HG02623 (cell line): ENCODE data around the gene FRYL.
"Not testable (repeated sequence)": the region's sequence is repeated elsewhere in the genome, so short reads cannot be mapped to it uniquely, and the experiment has no call there.

ENCODE experiments used
- ATAC-seq: cut with Tn5 transposase; IDR thresholded peaks from one replicate; pipeline ENCODE4 v1.9.1; 2021; ENCODE audit warnings: moderate library complexity; ENCODE audit not compliant: unreplicated experiment

FRYL gene

DNA sequence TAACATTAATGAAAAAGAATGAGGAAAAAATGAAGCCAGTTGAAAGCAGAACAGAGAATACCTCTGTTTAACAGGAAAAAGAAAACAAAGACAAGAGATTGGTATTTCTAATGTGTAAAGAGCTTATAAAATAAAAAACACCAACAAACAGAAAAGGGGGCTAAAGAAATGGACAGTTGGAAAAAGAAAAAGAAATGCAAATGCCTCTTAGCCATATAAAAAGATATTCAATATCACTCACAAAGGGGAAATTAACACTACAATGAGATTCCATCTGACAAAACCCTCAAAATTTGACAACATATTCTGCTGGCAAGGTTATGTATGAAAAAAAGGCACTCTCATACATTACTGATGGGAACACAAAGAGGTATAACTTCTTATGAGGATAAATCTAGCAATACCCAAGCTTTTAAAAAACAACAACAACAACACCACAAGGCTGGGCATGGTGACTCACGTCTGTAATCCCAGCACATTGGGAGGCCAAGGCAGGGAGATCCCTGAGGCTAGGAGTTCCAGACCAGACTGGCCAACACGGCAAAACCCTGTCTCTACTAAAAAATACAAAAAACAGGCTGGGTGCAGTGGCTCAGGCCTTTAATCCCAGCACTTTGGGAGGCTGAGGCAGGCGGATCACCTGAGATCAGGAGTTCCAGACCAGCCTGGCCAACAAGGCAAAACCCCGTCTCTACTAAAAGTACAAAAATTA is 75.8 kb downstream of the FRYL start:
- ATAC-seq = no peak

DNA sequence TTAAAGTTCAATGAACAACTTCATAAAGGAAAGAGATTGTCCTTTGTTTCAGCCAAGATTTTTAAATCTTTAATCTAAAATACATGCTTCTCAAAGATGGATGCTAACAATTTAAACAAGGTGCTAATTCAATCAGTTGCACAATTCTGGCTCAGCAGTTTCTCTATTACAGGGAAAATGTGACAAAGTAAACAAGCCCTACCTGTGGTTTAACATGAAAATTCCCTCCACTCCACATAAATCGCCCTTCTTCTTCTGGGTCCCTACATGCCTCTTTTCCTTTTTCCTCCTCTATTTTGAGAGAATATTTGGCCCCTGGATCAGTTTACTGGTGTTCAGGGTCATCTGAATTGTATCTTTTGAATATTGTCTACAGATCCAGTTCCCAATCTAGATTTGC is 80.6 kb downstream of the FRYL start:
- no peak for ATAC-seq

DNA sequence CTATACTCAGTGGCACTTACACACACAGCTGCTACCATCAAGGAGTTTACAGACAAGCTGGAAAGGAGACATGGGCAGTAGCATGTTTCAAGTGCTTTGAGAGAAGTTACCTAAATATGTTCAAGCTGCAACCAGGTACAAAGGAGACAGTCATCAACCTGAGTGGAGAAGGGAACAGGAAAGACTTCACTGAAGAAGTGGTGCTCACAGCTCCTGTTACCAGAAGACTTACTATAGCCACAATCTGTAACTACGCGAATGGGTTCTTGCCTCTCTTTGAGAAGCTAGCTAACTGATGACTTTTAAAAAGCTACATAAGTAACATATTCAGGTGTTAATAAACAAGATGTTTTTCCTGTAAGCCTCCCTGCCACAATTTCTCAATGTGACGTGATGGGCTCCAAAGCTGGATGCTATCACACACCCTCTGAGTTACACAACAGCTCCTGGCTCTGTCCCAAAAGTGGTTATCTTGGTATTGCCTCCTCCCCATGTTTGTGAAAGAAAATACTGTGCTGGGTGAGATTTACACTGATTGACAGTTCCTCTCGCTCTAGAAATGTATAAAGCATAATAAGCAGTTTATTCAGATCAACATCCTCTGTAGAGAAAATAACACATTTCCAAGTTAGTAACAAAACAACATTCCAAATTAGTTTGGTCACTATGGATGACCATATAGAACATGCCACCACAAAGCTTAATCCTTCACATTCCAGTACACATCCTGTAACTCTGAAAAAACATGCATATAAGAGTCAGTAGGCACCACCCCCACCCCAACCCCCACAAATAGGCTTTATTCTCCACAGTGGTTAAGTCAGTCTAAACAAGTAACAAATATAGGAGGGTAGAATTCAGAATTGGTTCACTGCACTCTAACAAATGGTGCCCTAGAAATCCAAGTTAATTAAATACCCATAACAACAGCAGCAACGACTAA is 81.8 kb downstream of the FRYL start:
- ATAC-seq = no peak

DNA sequence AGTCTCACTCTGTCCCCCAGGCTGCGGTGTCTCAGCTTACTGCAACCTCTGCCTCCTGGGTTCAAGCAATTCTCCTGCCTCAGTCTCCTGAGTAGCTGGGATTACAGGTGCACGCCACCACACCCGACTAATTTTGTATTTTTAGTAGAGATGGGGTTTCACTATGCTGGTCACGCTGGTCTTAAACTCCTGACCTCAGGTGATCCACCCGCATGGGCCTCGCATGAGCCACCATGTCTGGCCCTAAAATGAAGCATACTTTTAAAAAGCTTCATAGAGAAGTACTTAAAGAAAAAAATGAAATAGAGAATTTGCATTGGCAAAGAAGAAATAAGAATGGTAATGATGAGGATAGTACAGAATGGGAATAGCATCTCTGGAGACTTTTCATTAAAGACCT is 82.6 kb downstream of the FRYL start:
- not testable (repeated sequence) for ATAC-seq

DNA sequence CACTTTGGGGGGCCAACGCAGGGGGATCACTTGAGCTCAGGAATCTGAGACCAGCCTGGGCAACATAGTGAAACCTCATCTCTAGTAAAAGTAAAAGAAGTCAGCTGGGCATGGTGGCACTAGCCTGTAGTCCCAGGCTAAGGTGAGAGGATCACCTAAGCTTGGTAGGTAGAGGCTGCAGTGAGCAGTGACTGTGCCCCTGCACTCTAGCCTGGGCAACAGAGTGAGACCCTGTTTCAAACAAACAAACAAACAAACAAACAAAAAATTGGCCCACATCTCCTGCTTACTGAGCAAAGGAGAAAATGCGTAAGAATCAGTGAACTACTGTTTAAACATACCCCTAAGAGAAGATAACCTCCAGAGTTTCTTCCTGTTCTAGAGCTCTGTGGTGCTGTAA is 85.3 kb downstream of the FRYL start:
- ATAC-seq = no peak

DNA sequence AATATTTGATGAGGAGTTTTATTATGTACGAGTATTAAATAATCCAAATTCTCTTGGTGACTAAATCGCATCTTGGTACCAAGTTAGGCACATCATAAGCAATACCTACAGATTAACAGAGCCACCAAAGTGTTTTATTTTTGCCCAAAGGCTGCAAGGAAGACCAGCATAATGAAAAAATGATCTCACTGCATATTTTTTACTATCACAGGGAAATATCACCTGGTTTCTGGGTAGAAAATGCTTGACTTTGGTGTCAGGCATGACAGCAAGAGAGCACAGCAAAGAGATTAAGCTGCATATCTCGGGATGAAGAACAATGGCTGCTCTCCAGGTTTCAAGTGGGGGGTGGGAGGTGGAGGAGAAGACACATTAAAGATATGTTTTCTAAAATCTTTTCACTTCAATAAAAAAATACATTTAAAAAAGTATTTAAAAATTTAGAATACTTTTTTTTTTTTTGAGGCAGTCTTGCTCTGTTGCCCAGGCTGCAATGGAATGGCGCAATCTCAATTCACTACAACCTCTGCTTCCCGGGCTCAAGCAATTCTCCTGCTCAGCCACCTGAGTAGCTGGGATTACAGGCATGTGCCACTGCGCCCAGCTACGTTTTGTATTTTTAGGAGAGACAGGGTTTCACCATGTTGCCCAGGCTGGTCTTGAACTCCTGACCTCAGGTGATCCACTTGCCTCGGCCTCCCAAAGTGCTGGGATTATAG is 86.1 kb downstream of the FRYL start:
- no peak for ATAC-seq

DNA sequence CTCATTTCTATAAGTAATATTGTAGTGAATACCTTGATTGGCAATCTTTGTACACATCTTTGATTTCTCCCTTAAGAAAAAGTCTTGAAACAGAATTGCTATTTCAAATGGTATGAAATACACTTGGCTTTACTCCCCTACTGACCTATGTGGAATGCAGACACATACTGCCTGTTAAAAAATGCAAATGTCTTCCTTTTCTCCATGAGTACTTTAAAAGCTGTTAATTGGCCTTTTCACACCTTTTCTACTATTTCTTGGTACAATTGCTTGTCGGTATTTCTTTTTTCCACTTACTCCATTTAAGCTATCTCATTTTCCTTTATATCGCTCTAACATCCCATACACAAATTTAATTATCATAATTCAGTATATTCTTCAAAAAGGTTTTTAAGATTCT is 87.2 kb downstream of the FRYL start:
- no peak for ATAC-seq

DNA sequence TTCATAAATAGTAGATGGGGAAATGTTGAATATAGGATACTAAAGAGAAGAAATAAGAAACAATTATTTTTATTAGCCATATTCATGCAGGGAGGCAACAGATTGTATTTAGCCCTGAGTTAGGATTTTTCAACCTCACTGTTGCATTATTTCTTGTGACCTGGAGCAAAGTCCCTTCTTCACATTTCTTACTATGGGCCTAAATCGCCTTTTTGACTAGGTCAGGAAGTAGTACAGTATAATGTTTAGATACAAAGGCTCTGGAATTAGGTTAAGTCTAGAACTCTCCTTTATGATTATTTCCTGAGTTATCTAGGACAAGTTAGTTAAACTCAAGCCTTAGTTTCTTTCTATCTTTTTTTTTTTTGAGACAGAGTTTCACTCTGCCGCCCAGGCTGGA is 88.0 kb downstream of the FRYL start:
- no peak for ATAC-seq

DNA sequence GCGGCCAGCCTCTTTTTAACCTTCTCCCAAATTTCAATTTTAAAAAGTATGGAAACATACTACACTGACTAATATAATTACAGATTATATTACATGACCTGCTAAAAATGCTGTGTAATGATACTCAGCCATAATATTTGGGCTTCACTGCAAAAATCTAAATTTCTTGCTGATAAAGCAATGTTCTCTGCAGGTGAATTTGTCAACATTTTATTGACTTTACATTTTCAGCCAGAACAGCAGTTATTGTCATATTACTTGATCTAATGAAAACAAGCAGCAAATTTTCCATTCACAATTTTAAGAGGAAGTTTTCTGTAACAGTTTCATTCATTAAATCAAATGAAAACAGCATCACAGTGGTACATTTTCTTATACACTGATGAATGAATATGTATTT is 91.1 kb downstream of the FRYL start:
- ATAC-seq = no peak

DNA sequence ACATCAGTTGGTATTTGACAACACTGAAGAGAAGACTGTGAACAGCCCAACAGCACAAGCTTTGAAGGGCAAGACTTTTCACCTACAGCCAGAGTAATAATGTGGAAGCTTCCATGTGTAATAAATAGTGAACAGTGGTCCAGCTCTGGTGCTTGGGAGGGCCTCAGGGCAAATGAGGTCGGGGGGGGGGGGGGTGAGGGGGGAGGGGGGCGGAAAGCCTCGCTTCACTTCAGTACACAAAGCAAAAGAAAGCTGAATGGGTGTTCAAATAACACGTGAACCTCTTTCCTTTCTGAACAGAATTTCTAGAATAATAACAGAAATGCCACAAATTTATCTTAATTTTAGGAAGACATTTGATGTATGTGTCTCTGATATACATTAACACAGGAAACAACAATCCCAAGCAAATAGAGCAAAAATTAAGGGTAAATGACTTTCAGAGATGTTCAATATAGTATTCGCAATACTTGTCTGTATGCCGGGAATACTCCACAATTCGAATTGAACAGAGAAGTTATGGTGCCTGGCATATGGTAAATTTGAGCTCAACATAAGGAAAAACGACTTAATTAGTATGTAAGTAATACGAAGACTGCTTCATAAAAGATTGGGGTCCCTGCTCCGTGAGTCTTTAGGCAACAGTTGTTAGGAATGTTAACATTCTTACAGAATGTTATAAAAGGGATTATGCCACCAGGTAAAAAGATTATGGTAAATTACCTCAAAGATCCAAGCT is 92.6 kb downstream of the FRYL start:
- no peak for ATAC-seq

DNA sequence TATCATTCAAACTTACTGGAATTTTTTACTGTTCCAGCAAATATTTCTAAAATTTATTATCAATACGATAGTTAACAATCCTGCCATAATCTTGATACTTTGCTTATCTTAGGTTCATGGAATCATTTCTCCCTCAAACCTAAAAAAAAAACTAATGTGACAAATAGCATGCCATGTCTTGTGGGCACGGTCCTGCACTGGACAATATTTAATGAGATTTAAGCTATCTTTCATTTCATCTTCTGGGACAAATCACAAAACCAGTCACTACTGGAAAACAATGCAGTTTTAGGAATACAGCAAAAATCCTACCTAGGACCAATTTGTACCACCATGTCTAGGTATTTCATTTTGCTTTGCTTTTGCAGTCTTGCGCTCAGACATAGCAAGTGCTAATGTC is 93.7 kb downstream of the FRYL start:
- no peak for ATAC-seq

DNA sequence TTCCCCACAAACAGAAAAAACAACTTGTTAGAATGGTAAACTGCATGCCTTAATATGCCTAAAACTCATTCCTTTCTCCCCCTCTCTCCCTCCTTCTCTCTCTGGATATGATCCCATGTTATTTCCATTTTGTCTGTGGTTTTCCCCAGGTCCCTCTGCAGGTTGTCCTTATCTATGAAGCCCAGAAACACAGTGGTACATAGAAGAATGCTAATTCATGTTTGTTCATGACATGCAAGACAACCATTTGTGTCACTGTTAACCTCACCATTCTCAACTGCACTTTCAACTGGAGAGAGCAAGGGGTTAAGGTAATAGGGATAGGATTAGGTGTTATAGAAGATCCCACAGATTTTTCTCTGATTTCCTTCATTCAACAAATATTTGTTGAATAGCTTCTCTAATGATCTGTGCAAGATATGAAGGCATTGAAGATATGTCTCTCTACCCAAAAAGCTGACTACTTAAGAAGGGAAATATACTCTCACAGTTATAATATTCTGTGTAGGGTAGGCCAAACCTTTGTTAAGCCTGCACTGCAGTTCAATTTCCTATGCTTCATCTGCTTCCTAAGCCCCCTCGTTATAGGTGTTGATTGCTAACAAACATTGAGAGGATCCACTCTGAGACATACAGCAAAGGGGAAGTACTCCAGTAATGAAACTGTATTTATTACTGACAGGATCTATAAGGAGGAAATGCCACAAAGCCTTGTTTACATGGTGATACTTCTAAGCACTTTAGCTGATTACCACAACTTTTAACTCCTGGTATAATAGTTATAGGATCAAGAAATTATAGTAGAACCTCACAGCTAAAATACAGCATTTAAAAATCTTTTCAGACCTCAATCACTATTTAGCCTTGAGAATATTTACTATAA is 96.1 kb downstream of the FRYL start:
- no peak for ATAC-seq

DNA sequence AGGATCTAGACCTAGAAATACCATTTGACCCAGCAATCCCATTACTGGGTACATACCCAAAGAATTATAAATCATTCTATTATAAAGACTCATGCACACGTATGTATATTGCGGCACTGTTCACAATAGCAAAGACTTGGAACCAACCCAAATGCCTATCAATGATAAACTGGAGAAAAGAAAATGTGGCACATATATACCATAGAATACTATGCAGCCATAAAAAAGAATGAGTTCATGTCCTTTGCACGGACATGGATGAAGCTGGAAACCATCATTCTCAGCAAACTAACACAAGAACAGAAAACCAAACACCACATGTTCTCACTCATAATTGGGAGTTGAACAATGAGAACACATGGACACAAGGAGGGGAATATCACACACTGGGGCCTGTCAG is 97.2 kb downstream of the FRYL start:
- ATAC-seq = not testable (repeated sequence)

DNA sequence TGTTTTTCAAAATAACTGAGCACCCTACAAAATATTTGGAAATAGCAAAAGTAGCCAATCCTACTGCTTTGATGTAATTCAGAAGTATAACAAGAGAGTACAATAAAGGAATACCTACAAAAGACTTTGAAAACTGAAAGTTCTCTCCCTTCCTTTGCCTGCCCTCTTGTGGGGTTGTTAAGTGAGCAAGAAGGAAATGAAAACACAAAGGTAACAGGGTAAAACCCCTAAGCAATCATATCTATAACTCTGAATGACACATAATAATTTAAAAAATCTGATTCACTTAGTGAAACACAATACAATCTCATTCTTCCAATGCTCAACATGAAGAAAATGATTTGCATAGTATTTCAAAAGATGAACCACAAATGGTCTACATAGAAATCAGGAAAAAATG is 98.2 kb downstream of the FRYL start:
- peak; percentile 78 for ATAC-seq

DNA sequence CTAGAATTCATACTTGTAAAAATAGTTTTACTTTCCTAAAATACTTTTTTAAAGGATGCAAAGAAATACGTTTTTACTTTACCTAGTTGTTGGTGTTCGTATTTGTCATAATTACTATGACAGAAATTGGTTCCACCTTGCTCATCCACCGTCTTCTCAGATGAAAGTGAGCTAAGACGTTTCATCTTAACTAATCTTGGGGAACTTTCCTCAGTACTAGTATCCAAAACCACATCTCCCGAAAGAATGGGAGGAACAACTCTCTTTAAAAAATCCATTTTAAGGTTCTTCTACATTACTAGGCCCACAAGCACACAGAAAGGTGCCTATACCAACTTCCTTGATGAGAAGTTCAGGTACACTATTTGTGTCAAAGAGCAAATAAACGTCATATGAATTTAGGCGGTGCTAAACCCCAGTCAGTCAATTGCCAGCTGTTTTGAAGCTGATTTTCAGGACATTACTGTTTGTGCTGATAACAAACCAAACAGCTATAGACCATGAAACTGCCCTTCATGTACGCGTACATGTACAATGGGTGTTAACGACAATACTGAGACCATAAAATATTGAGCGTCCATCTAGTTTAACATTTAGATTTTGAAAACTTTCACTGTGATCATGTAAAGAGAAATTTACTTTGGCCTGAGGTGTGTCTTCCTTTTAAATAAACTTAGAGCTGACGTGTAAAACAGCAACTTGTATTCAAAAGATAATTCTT is 99.1 kb downstream of the FRYL start:
- no peak for ATAC-seq

DNA sequence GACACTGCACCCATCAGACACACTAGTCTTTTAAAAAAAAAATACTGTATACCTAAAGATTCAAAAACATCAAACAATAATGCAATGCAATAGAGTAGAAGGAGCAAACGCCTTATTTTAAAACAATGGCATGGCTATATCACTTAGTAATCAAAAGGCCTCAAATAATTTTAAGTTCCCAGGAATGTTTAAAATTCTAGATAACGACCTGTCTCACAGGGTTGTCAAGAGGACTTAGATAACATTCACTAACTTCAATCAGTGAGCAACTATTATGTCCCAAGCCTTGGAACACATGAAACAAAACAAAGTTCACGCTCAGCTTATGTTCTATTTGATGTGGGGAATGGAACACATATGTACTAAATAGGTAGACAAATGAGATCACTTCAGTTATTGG is 106.5 kb downstream of the FRYL start:
- no peak for ATAC-seq

DNA sequence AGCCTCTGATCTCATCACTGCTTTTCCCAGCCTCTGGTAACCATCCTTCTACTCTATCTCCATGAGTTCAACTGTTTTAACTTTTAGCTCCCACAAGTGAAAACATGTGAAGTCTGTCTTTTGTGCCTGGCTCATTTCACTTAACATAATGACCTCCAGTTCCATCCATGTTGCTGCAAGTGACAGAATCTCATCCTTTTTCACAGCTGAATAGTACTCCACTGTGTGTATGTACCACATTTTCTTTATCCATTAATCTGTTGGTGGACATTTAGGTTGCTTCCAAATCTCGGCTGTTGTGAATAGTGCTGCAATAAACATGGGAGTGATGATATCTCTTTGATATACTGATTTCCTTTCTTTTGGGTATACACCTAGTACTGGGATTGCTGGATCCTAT is 109.5 kb downstream of the FRYL start:
- no peak for ATAC-seq

DNA sequence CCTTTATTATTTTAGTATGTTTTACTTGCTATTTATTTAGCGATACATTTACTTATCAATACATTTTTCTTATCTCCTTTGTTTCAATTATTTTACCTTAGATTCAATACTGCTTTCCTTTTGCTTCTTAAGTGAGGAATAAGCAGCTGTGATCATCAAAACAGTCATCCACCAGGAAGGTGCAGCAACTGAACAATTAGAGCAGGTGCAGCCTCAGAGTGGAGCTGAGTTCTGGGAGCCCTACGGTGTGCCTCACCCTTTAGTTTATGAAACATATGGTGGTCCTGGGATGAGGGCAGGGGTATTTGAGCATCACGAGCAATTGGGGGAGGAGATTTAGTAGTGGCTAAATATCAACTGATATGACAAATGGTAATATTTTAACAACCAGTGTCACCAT is 111.0 kb downstream of the FRYL start:
- no peak for ATAC-seq

DNA sequence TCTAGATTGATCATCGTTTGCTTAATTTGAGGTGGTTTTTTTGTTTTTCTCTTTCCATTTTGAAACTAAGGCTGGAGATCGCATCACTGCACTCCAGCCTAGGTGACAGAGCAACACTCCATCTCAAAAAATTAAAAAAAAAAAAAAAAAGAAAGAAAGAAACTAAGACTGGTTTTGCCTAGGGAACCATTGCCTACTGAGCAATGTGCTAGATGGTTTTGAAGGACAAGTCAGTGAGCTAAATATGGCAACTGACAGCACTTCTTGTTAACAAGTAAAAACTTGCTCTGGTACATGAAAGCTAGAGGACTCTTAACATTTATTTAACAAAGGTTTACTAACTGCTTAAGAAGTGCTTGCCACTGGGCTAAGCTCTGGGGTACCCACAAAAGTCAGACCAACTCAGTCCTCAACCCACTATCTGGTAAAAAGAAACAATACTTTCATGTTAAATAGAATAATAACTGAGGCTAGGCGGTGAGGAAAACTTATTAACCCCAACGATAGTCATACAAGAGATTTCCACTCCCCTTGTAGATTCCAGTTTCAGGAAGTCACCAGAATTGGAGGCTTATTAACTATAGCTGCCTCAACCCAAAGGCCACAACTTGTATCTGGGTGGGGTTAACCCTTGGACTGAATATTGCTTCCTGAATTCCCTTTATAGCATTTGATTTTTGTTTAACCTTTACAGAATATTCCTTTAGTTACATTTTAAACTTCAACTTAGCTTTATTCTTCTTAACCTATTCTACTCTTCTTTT is 111.6 kb downstream of the FRYL start:
- ATAC-seq = no peak
